Activated T-cell treated with anti-CD3 and anti-CD28 coated beads for 24 hours (primary cell): ENCODE data around the gene PTPN3.

Experiments
- DNase-seq: peaks from one replicate; pipeline ENCODE4 v3.0.0-alpha.2; 2020; ENCODE audit warnings: low read depth

The PTPN3 gene

GRCh38 chr9:109506097-109506712, 8.1 kb upstream of the PTPN3 start:
- DNase-seq = no peak

- DNase-seq = no peak
Observed at GRCh38 chr9:109504689-109505088, 6.6 kb upstream of the PTPN3 start.

GRCh38 chr9:109500421-109500974, 2.4 kb upstream of the PTPN3 start:
- no peak for DNase-seq

GRCh38 chr9:109499631-109500410, 1.7 kb upstream of the PTPN3 start:
- DNase-seq = no peak

GRCh38 chr9:109499093-109499630, 1.1 kb upstream of the PTPN3 start:
- no peak for DNase-seq

GRCh38 chr9:109497226-109498153, 617 bp downstream of the PTPN3 start:
- DNase-seq = no peak

GRCh38 chr9:109496841-109497225, 1.3 kb downstream of the PTPN3 start:
- DNase-seq = no peak

GRCh38 chr9:109496218-109496617, 1.9 kb downstream of the PTPN3 start:
- DNase-seq = no peak

GRCh38 chr9:109493648-109494047, 4.5 kb downstream of the PTPN3 start:
- no peak for DNase-seq

- no peak for DNase-seq
Observed at GRCh38 chr9:109491590-109491989, 6.5 kb downstream of the PTPN3 start.

GRCh38 chr9:109488791-109489492, 9.2 kb downstream of the PTPN3 start:
- DNase-seq = no peak

GRCh38 chr9:109488351-109488750, 9.8 kb downstream of the PTPN3 start:
- no peak for DNase-seq

- DNase-seq = no peak
Observed at GRCh38 chr9:109487247-109487646, 10.9 kb downstream of the PTPN3 start.

- no peak for DNase-seq
Observed at GRCh38 chr9:109483744-109484429, 14.2 kb downstream of the PTPN3 start.

GRCh38 chr9:109482391-109482916, 15.7 kb downstream of the PTPN3 start:
- DNase-seq = no peak

- no peak for DNase-seq
Observed at GRCh38 chr9:109481856-109482255, 16.3 kb downstream of the PTPN3 start.

- no peak for DNase-seq
Observed at GRCh38 chr9:109479822-109480221, 18.3 kb downstream of the PTPN3 start.

GRCh38 chr9:109478665-109479380, 19.3 kb downstream of the PTPN3 start:
- no peak for DNase-seq

- no peak for DNase-seq
Observed at GRCh38 chr9:109478051-109478563, 20.0 kb downstream of the PTPN3 start.
